AG09309 (cell line): ENCODE data around the gene RAB17.

ENCODE experiments used
- DNase-seq: peaks from one replicate; pipeline ENCODE4 v3.0.0-alpha.2; 2010; ENCODE audit warnings: low read depth
- H3K4me3 ChIP-seq: 2 replicates; pipeline ENCODE4 v1.5.1; 2011; ENCODE audit warnings: mild to moderate bottlenecking, low read depth, low read length, moderate library complexity; ENCODE audit not compliant: control insufficient read depth
- TF ChIP-seq, protein P1 (sequence below): IDR thresholded peaks from 2 replicates; pipeline ENCODE4 v1.5.1; 2011; ENCODE audit warnings: mild to moderate bottlenecking, low read depth, low read length, inconsistent platforms; ENCODE audit not compliant: insufficient read depth, control insufficient read depth; ENCODE audit errors: missing control alignments

Gene RAB17

GRCh38 chr2:237592425-237592980, 2.0 kb upstream of the RAB17 start:
- TF ChIP-seq, protein P1, sequence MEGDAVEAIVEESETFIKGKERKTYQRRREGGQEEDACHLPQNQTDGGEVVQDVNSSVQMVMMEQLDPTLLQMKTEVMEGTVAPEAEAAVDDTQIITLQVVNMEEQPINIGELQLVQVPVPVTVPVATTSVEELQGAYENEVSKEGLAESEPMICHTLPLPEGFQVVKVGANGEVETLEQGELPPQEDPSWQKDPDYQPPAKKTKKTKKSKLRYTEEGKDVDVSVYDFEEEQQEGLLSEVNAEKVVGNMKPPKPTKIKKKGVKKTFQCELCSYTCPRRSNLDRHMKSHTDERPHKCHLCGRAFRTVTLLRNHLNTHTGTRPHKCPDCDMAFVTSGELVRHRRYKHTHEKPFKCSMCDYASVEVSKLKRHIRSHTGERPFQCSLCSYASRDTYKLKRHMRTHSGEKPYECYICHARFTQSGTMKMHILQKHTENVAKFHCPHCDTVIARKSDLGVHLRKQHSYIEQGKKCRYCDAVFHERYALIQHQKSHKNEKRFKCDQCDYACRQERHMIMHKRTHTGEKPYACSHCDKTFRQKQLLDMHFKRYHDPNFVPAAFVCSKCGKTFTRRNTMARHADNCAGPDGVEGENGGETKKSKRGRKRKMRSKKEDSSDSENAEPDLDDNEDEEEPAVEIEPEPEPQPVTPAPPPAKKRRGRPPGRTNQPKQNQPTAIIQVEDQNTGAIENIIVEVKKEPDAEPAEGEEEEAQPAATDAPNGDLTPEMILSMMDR: no peak
- H3K4me3 ChIP-seq: no peak overlapping the region
- no peak for DNase-seq

DNA sequence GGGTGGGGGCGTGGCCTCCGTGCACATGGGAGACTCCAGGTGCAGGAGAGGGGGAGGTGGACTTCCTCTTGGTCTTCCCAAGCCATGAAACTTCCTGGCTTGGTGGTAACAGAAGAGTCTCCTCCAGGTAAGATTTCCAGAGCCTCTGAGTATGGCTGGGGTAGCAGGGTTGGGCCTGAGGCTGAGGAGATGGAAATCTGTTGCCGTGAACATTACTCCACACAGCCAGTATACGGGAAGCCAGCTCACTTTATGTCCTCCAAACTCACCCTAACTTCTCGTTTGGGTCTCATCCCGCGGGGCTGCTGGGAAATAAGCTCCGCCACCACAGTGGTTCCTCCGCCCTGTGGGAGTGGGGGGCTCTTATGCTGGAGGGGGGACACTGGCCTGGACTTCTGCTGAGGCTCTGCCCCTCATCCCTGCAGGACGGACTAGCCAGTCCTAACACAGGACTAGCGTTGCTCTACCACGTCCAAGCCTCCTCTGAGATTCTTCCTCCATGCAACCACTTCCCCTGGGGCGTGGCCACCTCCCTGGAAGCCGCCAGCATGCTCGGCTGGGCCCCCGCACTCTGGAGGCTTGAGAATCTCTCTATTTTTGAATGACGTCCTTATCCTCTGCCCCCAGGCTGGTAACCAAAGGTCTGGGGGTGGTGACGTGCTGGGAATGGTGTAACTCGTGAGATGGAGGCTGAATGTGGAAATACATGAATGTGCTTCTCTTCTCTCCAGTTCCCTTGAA, 777 bp upstream of the RAB17 start:
- no peak for DNase-seq
- TF ChIP-seq, protein P1: no peak
- H3K4me3 ChIP-seq: no peak overlapping the region

- no peak overlapping the region for H3K4me3 ChIP-seq
- TF ChIP-seq, protein P1: no peak
- DNase-seq: no peak
Measured at GRCh38 chr2:237588044-237588696, 2.4 kb downstream of the RAB17 start.

GRCh38 chr2:237585590-237586221, 4.8 kb downstream of the RAB17 start:
- TF ChIP-seq, protein P1: no peak
- H3K4me3 ChIP-seq: no peak overlapping the region
- no peak for DNase-seq

DNA sequence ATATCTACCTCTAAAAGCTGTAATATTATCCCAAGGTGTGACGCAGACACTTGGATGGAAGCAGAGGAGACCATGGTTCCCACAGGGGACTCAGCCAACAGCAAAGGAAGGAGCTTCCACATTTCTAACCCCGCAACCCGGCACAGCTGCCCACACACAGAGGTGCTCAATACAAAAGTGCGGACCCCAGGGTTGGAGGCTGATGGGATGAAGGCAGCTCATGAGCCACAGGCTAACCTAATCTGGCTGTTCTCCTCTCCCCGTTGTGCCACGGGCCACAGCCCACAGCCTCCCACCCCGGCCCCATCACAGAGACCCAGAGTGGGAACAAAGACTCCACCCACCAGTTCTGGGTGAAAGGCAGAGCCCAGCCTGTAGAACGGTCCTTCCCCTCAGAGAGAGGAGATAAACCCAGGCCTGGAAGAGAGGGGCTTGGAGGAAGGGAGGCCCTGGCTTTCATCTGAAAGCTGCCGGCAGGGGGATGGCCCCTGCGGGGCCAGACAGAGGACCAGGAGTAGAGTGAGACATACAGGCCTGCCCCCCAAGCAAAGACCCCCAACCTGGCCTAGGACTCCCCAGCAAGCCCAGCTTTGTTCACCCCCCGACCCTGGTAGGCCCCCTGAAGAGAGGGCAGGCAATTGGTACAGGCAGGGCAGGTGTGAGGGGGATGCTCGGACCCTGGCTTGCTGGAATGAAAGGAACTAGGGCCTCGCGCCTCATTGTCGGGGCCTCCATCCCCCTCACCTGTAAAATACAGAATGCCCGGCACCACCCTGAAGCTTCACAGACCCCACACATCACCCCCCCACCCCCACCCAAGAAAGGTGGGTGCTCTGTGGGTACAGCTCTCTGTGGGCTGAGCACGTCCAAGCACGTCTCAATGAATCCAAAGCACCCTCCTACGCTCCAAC, 6.9 kb downstream of the RAB17 start:
- DNase-seq: no peak
- H3K4me3 ChIP-seq: no peak overlapping the region
- TF ChIP-seq, protein P1: no peak
